HS-27A (cell line): Measurements from ENCODE around the gene OSBPL3.
"Not testable (repeated sequence)": the region's sequence is repeated elsewhere in the genome, so short reads cannot be mapped to it uniquely, and the experiment has no call there.

Experiments used
- DNase-seq: peaks from one replicate; pipeline ENCODE4 v3.0.0-alpha.2; 2012; ENCODE audit warnings: low read depth, missing footprints

The OSBPL3 gene

GRCh38 chr7:24920451-24921361 is 59.3 kb downstream of the OSBPL3 start:
- DNase-seq, result no peak

GRCh38 chr7:24917510-24918239 is 62.3 kb downstream of the OSBPL3 start:
- DNase-seq, result no peak

- no peak for DNase-seq
Observed at GRCh38 chr7:24916463-24917040, 63.4 kb downstream of the OSBPL3 start.

- DNase-seq, result no peak
Observed at GRCh38 chr7:24914465-24914859, 65.5 kb downstream of the OSBPL3 start.

GRCh38 chr7:24913801-24914464 is 66.0 kb downstream of the OSBPL3 start:
- DNase-seq, result no peak

GRCh38 chr7:24912874-24913514 is 67.0 kb downstream of the OSBPL3 start:
- DNase-seq, result no peak

- no peak for DNase-seq
Observed at GRCh38 chr7:24912424-24912823, 67.6 kb downstream of the OSBPL3 start.

- no peak for DNase-seq
Observed at GRCh38 chr7:24911213-24911603, 68.8 kb downstream of the OSBPL3 start.

GRCh38 chr7:24910551-24911212 is 69.3 kb downstream of the OSBPL3 start:
- no peak for DNase-seq

GRCh38 chr7:24908727-24909126 is 71.3 kb downstream of the OSBPL3 start:
- no peak for DNase-seq

- no peak for DNase-seq
Observed at GRCh38 chr7:24908166-24908565, 71.8 kb downstream of the OSBPL3 start.

GRCh38 chr7:24907311-24907886 is 72.6 kb downstream of the OSBPL3 start:
- DNase-seq, result no peak

GRCh38 chr7:24905996-24906770 is 73.8 kb downstream of the OSBPL3 start:
- DNase-seq, result no peak

- DNase-seq, result not testable (repeated sequence)
Observed at GRCh38 chr7:24903992-24904391, 76.0 kb downstream of the OSBPL3 start.

- DNase-seq, result no peak
Observed at GRCh38 chr7:24903559-24903958, 76.4 kb downstream of the OSBPL3 start.

GRCh38 chr7:24902931-24903330 is 77.0 kb downstream of the OSBPL3 start:
- DNase-seq, result no peak

GRCh38 chr7:24902276-24902675 is 77.7 kb downstream of the OSBPL3 start:
- DNase-seq, result no peak

- DNase-seq, result no peak
Observed at GRCh38 chr7:24899905-24900304, 80.1 kb downstream of the OSBPL3 start.

- DNase-seq, result no peak
Observed at GRCh38 chr7:24899161-24899560, 80.8 kb downstream of the OSBPL3 start.

- DNase-seq, result no peak
Observed at GRCh38 chr7:24898691-24899090, 81.3 kb downstream of the OSBPL3 start.
